ENCODE results near the gene MATN3. TPM values are rescaled to one million over a fixed set of nuclear protein-coding genes. Genes with fewer than 3 reads are reported as not detected.
A peak's percentile ranks its signal among the peaks of the same experiment; 100 is the strongest.

Gene MATN3
- polyA plus RNA-seq, 3 donors, result not detected

DNA sequence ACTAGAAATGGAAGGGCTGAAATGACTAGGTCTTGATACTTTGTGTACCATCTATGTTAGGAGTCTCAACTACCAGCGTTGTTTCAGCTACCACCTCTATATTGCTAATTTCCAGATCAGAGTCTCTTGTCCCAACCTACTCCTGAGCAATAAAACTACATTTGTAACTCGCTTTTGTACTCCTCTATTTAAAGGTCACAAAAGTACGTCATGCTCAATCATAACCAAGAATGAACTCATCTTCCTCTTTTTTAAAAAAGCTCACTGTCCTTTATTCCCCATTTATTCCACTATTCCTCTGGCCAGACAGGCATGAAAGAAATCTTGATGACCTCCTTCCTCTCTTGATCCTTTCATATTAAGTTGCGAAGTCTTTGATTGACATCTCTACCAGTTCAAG is 11.2 kb upstream of the MATN3 start:
- H3K79me2 ChIP-seq (ENCODE audit: insufficient read depth, low read length), result no peaks in the 10 kb centered on the region
- no peak overlapping the region for H3K9ac ChIP-seq (ENCODE audit: insufficient read depth, low read length, poor library complexity, severe bottlenecking)
- peaks cover 19 to 27% of the 10 kb centered on the region in 2 donors for H3K36me3 Mint-ChIP-seq
- no peak overlapping the region for H3K4me3 ChIP-seq (replicated peaks in 1 of 3; ENCODE audit: low read depth in 2 of 3, low read length in 3 of 3)
- DNase-seq, result no peak
- intact Hi-C loops (cut with micrococcal nuclease), result no loop called here
- H3K4me1 ChIP-seq (ENCODE audit: control insufficient read depth in 1 of 2, insufficient read depth in 2 of 2, low read length in 2 of 2), result no peaks in the 10 kb centered on the region
- no peak overlapping the region for H3K4me3 Mint-ChIP-seq
- H3K9me3 ChIP-seq (replicated peaks in 1 of 2; ENCODE audit: control insufficient read depth in 1 of 2, insufficient read depth in 1 of 2, low read length in 2 of 2), result peaks cover 23 to 32% of the 10 kb centered on the region in 2 donors
- no peak overlapping the region for H2AFZ ChIP-seq (ENCODE audit: insufficient read depth, low read depth, low read length, poor library complexity, severe bottlenecking)
- H3K27ac Mint-ChIP-seq, result no peak overlapping the region
- no peaks in the 10 kb centered on the region for H3K27me3 ChIP-seq (ENCODE audit: control insufficient read depth in 2 of 2, insufficient read depth in 2 of 2, low read length in 2 of 2)
- H3K27ac ChIP-seq (ENCODE audit: low read depth in 1 of 2, low read length in 2 of 2), result no peak overlapping the region
- H3K27me3 Mint-ChIP-seq (ENCODE audit: low read depth in 3 of 3), result peaks cover 0 to 3% (median 0%) of the 10 kb centered on the region in 3 donors
- TF ChIP-seq, protein P1, sequence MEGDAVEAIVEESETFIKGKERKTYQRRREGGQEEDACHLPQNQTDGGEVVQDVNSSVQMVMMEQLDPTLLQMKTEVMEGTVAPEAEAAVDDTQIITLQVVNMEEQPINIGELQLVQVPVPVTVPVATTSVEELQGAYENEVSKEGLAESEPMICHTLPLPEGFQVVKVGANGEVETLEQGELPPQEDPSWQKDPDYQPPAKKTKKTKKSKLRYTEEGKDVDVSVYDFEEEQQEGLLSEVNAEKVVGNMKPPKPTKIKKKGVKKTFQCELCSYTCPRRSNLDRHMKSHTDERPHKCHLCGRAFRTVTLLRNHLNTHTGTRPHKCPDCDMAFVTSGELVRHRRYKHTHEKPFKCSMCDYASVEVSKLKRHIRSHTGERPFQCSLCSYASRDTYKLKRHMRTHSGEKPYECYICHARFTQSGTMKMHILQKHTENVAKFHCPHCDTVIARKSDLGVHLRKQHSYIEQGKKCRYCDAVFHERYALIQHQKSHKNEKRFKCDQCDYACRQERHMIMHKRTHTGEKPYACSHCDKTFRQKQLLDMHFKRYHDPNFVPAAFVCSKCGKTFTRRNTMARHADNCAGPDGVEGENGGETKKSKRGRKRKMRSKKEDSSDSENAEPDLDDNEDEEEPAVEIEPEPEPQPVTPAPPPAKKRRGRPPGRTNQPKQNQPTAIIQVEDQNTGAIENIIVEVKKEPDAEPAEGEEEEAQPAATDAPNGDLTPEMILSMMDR (IDR thresholded peaks at IDR 0.05), result no peak
- peaks cover 10% of the 10 kb centered on the region for H4K20me1 ChIP-seq (ENCODE audit: insufficient read depth, low read length)
- 71% methylated on average over 3 of the region's 4 CpGs for WGBS (ENCODE audit: insufficient coverage)
- peaks cover 14% of the 10 kb centered on the region for H3K4me1 Mint-ChIP-seq
- H3K36me3 ChIP-seq (replicated peaks in 1 of 2; ENCODE audit: control insufficient read depth in 1 of 2, insufficient read depth in 2 of 2, low read length in 2 of 2), result peaks cover 1 to 16% of the 10 kb centered on the region in 2 donors
- no peak overlapping the region for H3K4me2 ChIP-seq (replicated peaks; ENCODE audit: extremely low read depth, low read length, poor library complexity, severe bottlenecking)
- H3K9me3 Mint-ChIP-seq, result peaks cover 25 to 41% (median 30%) of the 10 kb centered on the region in 7 donors

DNA sequence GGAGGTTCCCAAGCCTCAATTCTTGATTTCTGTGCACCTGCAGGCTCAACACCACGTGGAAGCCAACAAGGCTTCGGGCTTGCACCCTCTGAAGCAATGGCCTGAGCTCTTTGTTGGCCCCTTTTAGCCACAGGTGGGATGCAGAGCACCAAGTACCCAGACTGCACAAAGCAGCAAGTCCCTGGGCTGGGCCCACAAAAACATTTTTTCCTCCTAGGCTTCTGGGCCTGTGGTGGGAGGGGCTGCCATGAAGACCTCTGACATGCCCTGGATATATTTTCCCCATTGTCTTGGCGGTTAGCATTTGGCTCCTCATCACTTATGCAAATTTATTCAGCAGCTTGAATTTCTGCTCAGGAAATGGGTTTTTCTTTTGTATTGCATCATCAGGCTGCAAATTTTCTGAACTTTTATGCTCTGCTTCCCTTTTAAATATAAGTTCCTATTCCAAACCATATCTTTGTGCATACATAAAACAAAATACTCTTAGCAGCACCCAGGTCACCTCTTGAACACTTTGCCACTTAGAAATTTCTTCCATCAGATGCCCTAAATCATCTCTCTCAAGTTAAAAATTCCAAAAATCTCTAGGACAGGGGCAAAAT is 9.0 kb upstream of the MATN3 start:
- Histone ChIP-seq H3K4me3 (replicated peaks in 1 of 3; ENCODE audit: low read depth in 2 of 3, low read length in 3 of 3) (no peak overlapping the region), H3K9me3 (replicated peaks in 1 of 2; ENCODE audit: control insufficient read depth in 1 of 2, insufficient read depth in 1 of 2, low read length in 2 of 2) (peaks cover 23 to 32% of the 10 kb centered on the region in 2 donors), H3K4me2 (replicated peaks; ENCODE audit: extremely low read depth, low read length, poor library complexity, severe bottlenecking) (no peak overlapping the region), H3K79me2 (ENCODE audit: insufficient read depth, low read length) (no peaks in the 10 kb centered on the region), H2AFZ (ENCODE audit: insufficient read depth, low read depth, low read length, poor library complexity, severe bottlenecking) (no peak overlapping the region), H3K9ac (ENCODE audit: insufficient read depth, low read length, poor library complexity, severe bottlenecking) (no peak overlapping the region), H3K27ac (ENCODE audit: low read depth in 1 of 2, low read length in 2 of 2) (no peak overlapping the region), H3K36me3 (replicated peaks in 1 of 2; ENCODE audit: control insufficient read depth in 1 of 2, insufficient read depth in 2 of 2, low read length in 2 of 2) (no peaks in the 10 kb centered on the region), H3K27me3 (ENCODE audit: control insufficient read depth in 2 of 2, insufficient read depth in 2 of 2, low read length in 2 of 2) (no peaks in the 10 kb centered on the region), H3K4me1 (ENCODE audit: control insufficient read depth in 1 of 2, insufficient read depth in 2 of 2, low read length in 2 of 2) (no peaks in the 10 kb centered on the region), H4K20me1 (ENCODE audit: insufficient read depth, low read length) (no peaks in the 10 kb centered on the region)
- Mint-ChIP-seq H3K27ac (peak overlapping the region in 1 of 7 donors; percentile 55), H3K9me3 (peaks cover 25 to 38% (median 30%) of the 10 kb centered on the region in 7 donors), H3K4me3 (no peak overlapping the region), H3K4me1 (peaks cover 14% of the 10 kb centered on the region), H3K27me3 (ENCODE audit: low read depth in 3 of 3) (peaks cover 0 to 2% (median 2%) of the 10 kb centered on the region in 3 donors), H3K36me3 (peaks cover 5 to 11% of the 10 kb centered on the region in 2 donors)
- intact Hi-C loops (cut with micrococcal nuclease), result no loop called here
- WGBS (ENCODE audit: insufficient coverage), result 95% methylated on average over 2 of the region's 3 CpGs
- TF ChIP-seq, protein P1 (IDR thresholded peaks at IDR 0.05), result no peak
- no peak for DNase-seq

All from CD14-positive monocyte (primary cell).